Neural cell (in vitro differentiated cells): Measurements from ENCODE around the gene FCAMR. TPM values are rescaled to one million over a fixed set of nuclear protein-coding genes. Genes with fewer than 3 reads are reported as not detected.

Source experiments
- H2AFZ ChIP-seq: fragments of 200-600, 300-800 bp; sonication (generic), shearing (Covaris generic); 2 replicates; pipeline ENCODE4 v1.6.0; 2014; ENCODE audit warnings: low read depth, mild to moderate bottlenecking, antibody characterized with exemption, low read length, moderate library complexity
- H3F3A ChIP-seq: fragments of 200-600 bp; shearing (Covaris generic); 2 replicates; pipeline ENCODE4 v1.6.1; 2016; ENCODE audit warnings: mild to moderate bottlenecking, moderate library complexity, mixed read lengths, antibody characterized with exemption, low read length; ENCODE audit not compliant: insufficient read depth, poor library complexity, severe bottlenecking
- H3K27ac ChIP-seq: fragments of 200-600, 300-800 bp; sonication (generic), shearing (Covaris generic); 2 replicates; pipeline ENCODE4 v1.5.1; 2014; ENCODE audit warnings: mild to moderate bottlenecking, low read length, moderate library complexity
- H3K27me3 ChIP-seq: fragments of 300-800, 200-600 bp; sonication (generic), shearing (Covaris generic); 2 replicates; pipeline ENCODE4 v1.6.0; 2014; ENCODE audit warnings: mild to moderate bottlenecking, low read depth, low read length, moderate library complexity; ENCODE audit not compliant: insufficient read depth
- H3K36me3 ChIP-seq: fragments of 300-800, 200-600 bp; sonication (generic), shearing (Covaris generic); 2 replicates; pipeline ENCODE4 v1.5.1; 2014; ENCODE audit warnings: mild to moderate bottlenecking, antibody characterized with exemption, low read length, moderate library complexity; ENCODE audit not compliant: insufficient read depth
- H3K4me2 ChIP-seq: fragments of 300-800, 200-600 bp; sonication (generic), shearing (Covaris generic); 2 replicates; pipeline ENCODE4 v1.6.0; 2014; ENCODE audit warnings: mild to moderate bottlenecking, low read length
- H3K4me3 ChIP-seq: fragments of 300-800, 200-600 bp; sonication (generic), shearing (Covaris generic); 2 replicates; pipeline ENCODE4 v1.5.1; 2014; ENCODE audit warnings: mild to moderate bottlenecking, low read length, moderate library complexity
- H3K79me2 ChIP-seq: fragments of 200-600 bp; shearing (Covaris generic); replicated peaks from 2 replicates; pipeline ENCODE4 v1.6.0; 2014; ENCODE audit warnings: mild to moderate bottlenecking, low read length, moderate library complexity; ENCODE audit not compliant: insufficient read depth
- H3K9ac ChIP-seq: fragments of 300-800, 200-600 bp; sonication (generic), shearing (Covaris generic); 2 replicates; pipeline ENCODE4 v1.6.1; 2016; ENCODE audit warnings: mild to moderate bottlenecking, low read length, mixed read lengths
- H3K9me2 ChIP-seq: fragments of 200-600 bp; shearing (Covaris generic); 2 replicates; pipeline ENCODE4 v1.6.1; 2016; ENCODE audit warnings: mild to moderate bottlenecking, low read length, mixed read lengths; ENCODE audit not compliant: insufficient read depth
- H3K9me3 ChIP-seq: fragments of 200-600, 300-800 bp; sonication (generic), shearing (Covaris generic); 2 replicates; pipeline ENCODE4 v1.6.1; 2016; ENCODE audit warnings: mild to moderate bottlenecking, mixed run types, low read length, moderate library complexity, mixed read lengths
- H4K20me1 ChIP-seq: fragments of 200-600 bp; shearing (Covaris generic); 2 replicates; pipeline ENCODE4 v1.6.1; 2016; ENCODE audit warnings: mild to moderate bottlenecking, mixed run types; ENCODE audit not compliant: insufficient read depth
- CTCF ChIP-seq: fragments of 450-650 bp; IDR thresholded peaks from 2 replicates; pipeline ENCODE4 v1.5.1; 2014; ENCODE audit warnings: antibody characterized with exemption, mild to moderate bottlenecking, moderate library complexity; ENCODE audit not compliant: poor library complexity, severe bottlenecking
- EP300 ChIP-seq: fragments of 450-650 bp; conservative IDR thresholded peaks from 2 replicates; pipeline ENCODE4 v1.6.1; 2014; ENCODE audit warnings: antibody characterized with exemption, mild to moderate bottlenecking, moderate library complexity; ENCODE audit not compliant: poor library complexity, severe bottlenecking
- EZH2 ChIP-seq: fragments of 200-600, 300-800 bp; shearing (Covaris generic), sonication (generic); IDR thresholded peaks from 2 replicates; pipeline ENCODE4 v1.6.1; 2014; ENCODE audit warnings: antibody characterized with exemption, low read length, borderline replicate concordance, mild to moderate bottlenecking; ENCODE audit not compliant: insufficient read depth, poor library complexity, severe bottlenecking
- MXI1 ChIP-seq: fragments of 450-650 bp; conservative IDR thresholded peaks from 2 replicates; pipeline ENCODE4 v1.6.1; 2014; ENCODE audit warnings: antibody characterized with exemption, mild to moderate bottlenecking; ENCODE audit not compliant: poor library complexity, severe bottlenecking
- POLR2AphosphoS5 ChIP-seq: IDR thresholded peaks from 2 replicates; pipeline ENCODE4 v1.6.1; 2012
- RAD21 ChIP-seq: fragments of 450-650 bp; conservative IDR thresholded peaks from 2 replicates; pipeline ENCODE4 v1.6.1; 2014; ENCODE audit warnings: antibody characterized with exemption, mild to moderate bottlenecking, moderate library complexity
- REST ChIP-seq: IDR thresholded peaks from 2 replicates; pipeline ENCODE4 v1.6.1; 2012; ENCODE audit warnings: borderline replicate concordance
- SMC3 ChIP-seq: fragments of 450-650 bp; conservative IDR thresholded peaks from 2 replicates; pipeline ENCODE4 v1.6.1; 2014; ENCODE audit warnings: antibody characterized with exemption, mild to moderate bottlenecking, moderate library complexity; ENCODE audit not compliant: poor library complexity
- TAF1 ChIP-seq: IDR thresholded peaks from 2 replicates; pipeline ENCODE4 v1.6.1; 2012; ENCODE audit warnings: low read depth
- polyA plus RNA-seq: library from polyadenylated mRNA; depleted of rRNA; stranded (reverse); fragments of >200 nt; gene quantifications from 2 replicates; pipeline ENCODE4 v1.2.3, GENCODE V29; 2014

FCAMR gene
- polyA plus RNA-seq, 1 donor from 2014 or later: not detected

- Histone ChIP-seq H3K4me2 (no peak overlapping the region), H3K9me2 (no peaks in the 10 kb centered on the region), H4K20me1 (no peaks in the 10 kb centered on the region), H3K79me2 (no peaks in the 10 kb centered on the region), H3K9ac (no peak overlapping the region), H3K36me3 (no peaks in the 10 kb centered on the region), H2AFZ (no peak overlapping the region), H3K27me3 (no peaks in the 10 kb centered on the region), H3K27ac (no peak overlapping the region), H3K9me3 (no peaks in the 10 kb centered on the region), H3F3A (no peaks in the 10 kb centered on the region), H3K4me3 (no peak overlapping the region)
- no peak for TF ChIP-seq TAF1
Observed at GRCh38 chr1:206944703-206945102, 25.6 kb downstream of the FCAMR start.

- Histone ChIP-seq H3K27ac (no peak overlapping the region), H3K9me3 (no peaks in the 10 kb centered on the region), H3K36me3 (no peaks in the 10 kb centered on the region), H4K20me1 (no peaks in the 10 kb centered on the region), H3K79me2 (no peaks in the 10 kb centered on the region), H3F3A (no peaks in the 10 kb centered on the region), H3K9me2 (no peaks in the 10 kb centered on the region), H3K9ac (no peak overlapping the region), H3K27me3 (no peaks in the 10 kb centered on the region), H3K4me3 (no peak overlapping the region), H3K4me2 (no peak overlapping the region), H2AFZ (no peak overlapping the region)
- TF ChIP-seq MXI1: no peak
Observed at GRCh38 chr1:206941766-206942418, 28.4 kb downstream of the FCAMR start.

GRCh38 chr1:206940588-206940936, 29.7 kb downstream of the FCAMR start:
- H3K9ac ChIP-seq: no peak overlapping the region
- no peak overlapping the region for H3K27ac ChIP-seq
- H3K9me3 ChIP-seq: no peaks in the 10 kb centered on the region
- H2AFZ ChIP-seq: no peak overlapping the region
- H3K36me3 ChIP-seq: no peaks in the 10 kb centered on the region
- no peaks in the 10 kb centered on the region for H4K20me1 ChIP-seq
- H3K9me2 ChIP-seq: no peaks in the 10 kb centered on the region
- no peak overlapping the region for H3K4me3 ChIP-seq
- TF ChIP-seq EZH2 (no peak), POLR2AphosphoS5 (no peak), CTCF (no peak), RAD21 (no peak), TAF1 (no peak), SMC3 (no peak), EP300 (no peak), REST (no peak), MXI1 (no peak)
- no peak overlapping the region for H3K4me2 ChIP-seq
- H3K27me3 ChIP-seq: no peaks in the 10 kb centered on the region
- H3F3A ChIP-seq: no peaks in the 10 kb centered on the region
- H3K79me2 ChIP-seq: no peaks in the 10 kb centered on the region
